GM12878 (cell line): ENCODE measurements around the gene C1QL2. TPM values are rescaled to one million over a fixed set of nuclear protein-coding genes. Genes with fewer than 3 reads are reported as not detected.

Experiments
- ATAC-seq: fragments of 200-7000 bp; cut with Tn5 transposase; 3 replicates; pipeline ENCODE4 v1.9.1; 2020; ENCODE audit warnings: mild to moderate bottlenecking, moderate library complexity
- BruUV-seq: library from RNA; stranded (reverse); fragments of 400-500 nt; replicated peaks from 2 replicates; lab custom pipeline; 2021; lab: Mats Ljungman, UMichigan
- CTCF ChIA-PET: fragments of 300-600 bp; sonication (Branson Sonifier 250); formaldehyde crosslinking; extraction: SDS; loops from one replicate; lab custom pipeline; 2021; ENCODE audit warnings: inconsistent platforms; lab: Yijun Ruan, JAX
- POLR2A ChIA-PET: fragments of 350-600 bp; formaldehyde crosslinking; extraction: SDS; loops from one replicate; lab custom pipeline; 2021; ENCODE audit warnings: inconsistent platforms; lab: Charles Lee
- RAD21 ChIA-PET: fragments of 300-600 bp; sonication (Branson Sonifier 250); formaldehyde crosslinking; loops from one replicate; lab custom pipeline; 2023; ENCODE audit warnings: antibody characterized with exemption; ENCODE audit not compliant: unreplicated experiment; lab: Charles Lee
- SMC1A ChIA-PET: fragments of 300-600 bp; sonication (Branson Sonifier 250); formaldehyde crosslinking; loops from one replicate; lab custom pipeline; 2023; ENCODE audit not compliant: unreplicated experiment, uncharacterized antibody; lab: Charles Lee
- DNase-seq: peaks from one replicate; pipeline ENCODE4 v3.0.0-alpha.2; 2011; ENCODE audit warnings: low read depth, low spot score
- FAIRE-seq: peaks from 3 replicates; lab custom pipeline; 2011; peaks lifted over from hg19 to GRCh38; lab: Jason Lieb, UNC
- H2AFZ ChIP-seq: 2 replicates; pipeline ENCODE4 v1.6.0; 2011; ENCODE audit warnings: low read depth, low read length, control low read depth; ENCODE audit not compliant: control insufficient read depth
- H3K27ac ChIP-seq: 2 replicates; pipeline ENCODE4 v1.5.1; 2011; ENCODE audit warnings: control low read depth; ENCODE audit not compliant: control insufficient read depth, insufficient read depth
- H3K27me3 ChIP-seq, 2 experiments: replicated peaks in 1 of 2; 2 replicates each; pipeline versions ENCODE4 v1.6.0 to v1.6.1; 2011; ENCODE audit warnings: low read length in 1 of 2; ENCODE audit not compliant: control insufficient read depth in 2 of 2, insufficient read depth in 2 of 2
- H3K36me3 ChIP-seq, 2 experiments: 2 replicates each; pipeline ENCODE4 v1.5.1; 2011; ENCODE audit warnings: low read length in 1 of 2; ENCODE audit not compliant: control insufficient read depth in 2 of 2, insufficient read depth in 2 of 2
- H3K4me1 ChIP-seq: 2 replicates; pipeline ENCODE4 v1.6.1; 2011; ENCODE audit warnings: mild to moderate bottlenecking, low read length, moderate library complexity, mixed read lengths; ENCODE audit not compliant: control insufficient read depth, insufficient read depth
- H3K4me2 ChIP-seq: 2 replicates; pipeline ENCODE4 v1.6.0; 2011; ENCODE audit warnings: control low read depth; ENCODE audit not compliant: control insufficient read depth, insufficient read depth
- H3K4me3 ChIP-seq: fragments of 200-600 bp; sonication (generic); 2 replicates; pipeline ENCODE4 v1.5.1; 2016
- H3K79me2 ChIP-seq: 2 replicates; pipeline ENCODE4 v1.6.0; 2011; ENCODE audit warnings: low read length; ENCODE audit not compliant: control insufficient read depth, insufficient read depth
- H3K9ac ChIP-seq: 2 replicates; pipeline ENCODE4 v1.8.0; 2011; ENCODE audit warnings: low read length, control low read depth, mixed read lengths; ENCODE audit not compliant: control insufficient read depth, insufficient read depth
- H3K9me3 ChIP-seq: replicated peaks from 3 replicates; pipeline ENCODE4 v1.5.1; 2011; ENCODE audit warnings: mild to moderate bottlenecking, low read length; ENCODE audit not compliant: control insufficient read depth, insufficient read depth
- H4K20me1 ChIP-seq: 2 replicates; pipeline ENCODE4 v1.6.0; 2011; ENCODE audit not compliant: control insufficient read depth, insufficient read depth
- E2F4 ChIP-seq: IDR thresholded peaks from 2 replicates; pipeline ENCODE4 v1.6.1; 2012; ENCODE audit warnings: low read depth, low read length, improper control_type of control experiment
- HDGF ChIP-seq: fragments of 450-650 bp; IDR thresholded peaks from 2 replicates; pipeline ENCODE4 v1.6.1; 2016; ENCODE audit warnings: antibody characterized with exemption
- NFYB ChIP-seq: IDR thresholded peaks from 2 replicates; pipeline ENCODE4 v1.6.1; 2011; ENCODE audit warnings: low read depth, mild to moderate bottlenecking, low read length, improper control_type of control experiment, moderate library complexity; ENCODE audit not compliant: insufficient read depth
- USF2 ChIP-seq: IDR thresholded peaks from 2 replicates; pipeline ENCODE4 v1.6.1; 2011; ENCODE audit warnings: low read depth, low read length, improper control_type of control experiment, borderline replicate concordance
- ZBTB40 ChIP-seq: fragments of 450-650 bp; IDR thresholded peaks from 2 replicates; pipeline ENCODE4 v1.6.1; 2016; ENCODE audit warnings: mild to moderate bottlenecking, moderate library complexity, borderline replicate concordance
- ZNF217 ChIP-seq: fragments of 450-650 bp; IDR thresholded peaks from 2 replicates; pipeline ENCODE4 v1.6.1; 2017; ENCODE audit warnings: antibody characterized with exemption, mild to moderate bottlenecking
- ZNF274 ChIP-seq: IDR thresholded peaks from one replicate; pipeline ENCODE4 v1.8.0; 2011; ENCODE audit not compliant: insufficient read length, insufficient read depth
- WGBS: methylation state at CpG from one replicate; pipeline ENCODE4 v1.1.6; 2016; ENCODE audit warnings: low lambda C conversion rate; ENCODE audit not compliant: insufficient replicate concordance, insufficient coverage; ENCODE audit errors: missing lambda C conversion rate; 5-methylcytosine and 5-hydroxymethylcytosine counted together
- in situ Hi-C: fragments of 300-500 bp; cut with MboI; formaldehyde crosslinking; loops from 9 replicates; pipeline ENCODE4 v1.14.3; 2018; ENCODE audit warnings: mixed read lengths
- intact Hi-C: fragments of 100-400 bp; cut with micrococcal nuclease; formaldehyde crosslinking; loops from one replicate; pipeline ENCODE4 v1.14.2; 2022; ENCODE audit not compliant: unreplicated experiment
- polyA plus RNA-seq, 11 experiments: library from polyadenylated mRNA; depleted of rRNA in 4 of 11; unstranded in 6 of 11; stranded (reverse) in 5 of 11; fragments of >200 nt; fragmentation: Nextera tagmentation in 4 of 11; fragmentation: Illumina TruSeq in 1 of 11; extraction: Ambion mirVana in 4 of 11; extraction: Trizol in 1 of 11; gene quantifications; 1 replicate in 1 of 11; 2 replicates in 10 of 11; pipeline versions ENCODE4 v1.2.1 to v1.2.3, GENCODE V29; 2011 to 2016; ENCODE audit warnings: inconsistent platforms in 2 of 11, missing spikeins in 2 of 11, low read depth in 1 of 11
- total RNA-seq, 4 experiments: library from RNA; depleted of rRNA in 3 of 4; stranded (reverse); fragments of >200 nt in 3 of 4; fragmentation: Illumina TruSeq in 1 of 4; extraction: Trizol in 1 of 4; gene quantifications; 2 replicates each; pipeline versions ENCODE4 v1.2.1 to v1.2.3, GENCODE V29; 2013 to 2021

The C1QL2 gene
- total and polyA plus RNA-seq, 10 of the 15 experiments (the other 5 are each of a cell fraction or from before 2014, with no cell fraction given) = not detected

GRCh38 chr2:119112770-119113488, 45.6 kb downstream of the C1QL2 start:
- no peak for ATAC-seq
- H3K27ac ChIP-seq = no peak overlapping the region
- intact Hi-C loops (no loop called here), in situ Hi-C loops (no loop called here)
- CTCF ChIA-PET = no interaction called here
- no peak for FAIRE-seq
- H3K36me3 ChIP-seq = no peaks in the 10 kb centered on the region
- TF ChIP-seq E2F4 (no peak), NFYB (no peak), HDGF (no peak)
- TF ChIP-seq, all 136 proteins: peak for 0
- H3K9ac ChIP-seq = no peak overlapping the region
- POLR2A ChIA-PET = no interaction called here
- 13% methylated on average over 10 of the region's 10 CpGs for WGBS
- no peaks in the 10 kb centered on the region; the same call in 2 of the 3 replicates for H3K9me3 ChIP-seq
- DNase-seq = no peak
- SMC1A ChIA-PET = no interaction called here
- no TSS peak for BruUV-seq
- no peaks in the 10 kb centered on the region for H3K79me2 ChIP-seq
- H3K4me3 ChIP-seq = no peak overlapping the region
- H3K27me3 ChIP-seq = no peaks in the 10 kb centered on the region; a peak in 2 of 4 replicates
- H2AFZ ChIP-seq = no peak overlapping the region
- RAD21 ChIA-PET = no interaction called here
- H3K4me1 ChIP-seq = no peaks in the 10 kb centered on the region
- no peak overlapping the region for H3K4me2 ChIP-seq
- H4K20me1 ChIP-seq = no peaks in the 10 kb centered on the region

- POLR2A ChIA-PET = no interaction called here
- DNase-seq (no peak), ATAC-seq (no peak), FAIRE-seq (no peak)
- SMC1A ChIA-PET = no interaction called here
- Histone ChIP-seq H3K27ac (no peak overlapping the region), H2AFZ (no peak overlapping the region), H4K20me1 (no peaks in the 10 kb centered on the region), H3K36me3 (no peaks in the 10 kb centered on the region), H3K4me1 (no peaks in the 10 kb centered on the region), H3K4me3 (no peak overlapping the region), H3K9me3 (no peaks in the 10 kb centered on the region; the same call in 2 of the 3 replicates), H3K9ac (no peak overlapping the region), H3K4me2 (no peak overlapping the region), H3K79me2 (no peaks in the 10 kb centered on the region), H3K27me3 (no peaks in the 10 kb centered on the region; a peak in 2 of 4 replicates)
- CTCF ChIA-PET = no interaction called here
- RAD21 ChIA-PET = no interaction called here
- in situ Hi-C loops = no loop called here
- 51% methylated on average over 3 of the region's 3 CpGs for WGBS
- BruUV-seq = no TSS peak
- intact Hi-C loops = no loop called here
- TF ChIP-seq ZBTB40 (no peak), USF2 (no peak), ZNF274 (no peak), ZNF217 (no peak)
Observed at GRCh38 chr2:119112230-119112629, 46.3 kb downstream of the C1QL2 start.
